ENCODE results near the gene AP5B1. TPM values are rescaled to one million over a fixed set of nuclear protein-coding genes. Genes with fewer than 3 reads are reported as not detected.

Gene AP5B1
- polyA plus RNA-seq (ENCODE audit: insufficient read length in 12 of 12): 1 to 10 TPM in 11 of 12 donors, not detected in 1; 1.2 to 7.0 (median 1.8) TPM
- long read RNA-seq, donor 1, full-length matches to known transcripts: 3 of 27 reads
- long read RNA-seq, donor 1, partial matches to known transcripts: 0 of 27 reads
- long read RNA-seq, donor 1, other reads (novel, unspliced or antisense): 24 of 27 reads
- long read RNA-seq, donor 2: 0 reads
- long read RNA-seq, donor 3: 0 reads
- long read RNA-seq, donor 4: 0 reads
- long read RNA-seq, donor 5: 0 reads
- long read RNA-seq, donor 6, full-length matches to known transcripts: 1 of 1 reads
- long read RNA-seq, donor 6, partial matches to known transcripts: 0 of 1 reads
- long read RNA-seq, donor 6, other reads (novel, unspliced or antisense): 0 of 1 reads
- long read RNA-seq, donor 7: 0 reads
- long read RNA-seq, donor 8, full-length matches to known transcripts: 2 of 2 reads
- long read RNA-seq, donor 8, partial matches to known transcripts: 0 of 2 reads
- long read RNA-seq, donor 8, other reads (novel, unspliced or antisense): 0 of 2 reads
- long read RNA-seq, donor 9, full-length matches to known transcripts: 1 of 1 reads
- long read RNA-seq, donor 9, partial matches to known transcripts: 0 of 1 reads
- long read RNA-seq, donor 9, other reads (novel, unspliced or antisense): 0 of 1 reads
- long read RNA-seq, donor 10, full-length matches to known transcripts: 1 of 1 reads
- long read RNA-seq, donor 10, partial matches to known transcripts: 0 of 1 reads
- long read RNA-seq, donor 10, other reads (novel, unspliced or antisense): 0 of 1 reads
- long read RNA-seq, donor 11: 0 reads

- no peak for DNase-seq
These were observed at the start of gene AP5B1 for GRCh38 chr11:65780770-65781151. AP5B1 (minus strand) TSS chr11:65780976; CDS start chr11:65780591, 385 bp downstream.

- no peak for DNase-seq
These were observed 48.7 kb upstream of the AP5B1 start for GRCh38 chr11:65829459-65829858.

GRCh38 chr11:65826984-65827735 is 46.4 kb upstream of the AP5B1 start:
- DNase-seq: no peak

- no peak for DNase-seq
These were observed 42.2 kb upstream of the AP5B1 start for GRCh38 chr11:65822776-65823528.

- no peak for DNase-seq
These were observed 40.3 kb upstream of the AP5B1 start for GRCh38 chr11:65821107-65821506.

GRCh38 chr11:65817835-65818680 is 37.3 kb upstream of the AP5B1 start:
- DNase-seq: peak; percentile 93

- no peak for DNase-seq
These were observed 36.6 kb upstream of the AP5B1 start for GRCh38 chr11:65817312-65817834.

- DNase-seq: no peak
These were observed 35.9 kb upstream of the AP5B1 start for GRCh38 chr11:65816696-65817095.

GRCh38 chr11:65814986-65815565 is 34.3 kb upstream of the AP5B1 start:
- DNase-seq: no peak

- DNase-seq: no peak
These were observed 33.6 kb upstream of the AP5B1 start for GRCh38 chr11:65814131-65814985.

GRCh38 chr11:65811764-65812475 is 31.1 kb upstream of the AP5B1 start:
- DNase-seq: no peak

GRCh38 chr11:65810046-65810868 is 29.5 kb upstream of the AP5B1 start:
- DNase-seq: no peak

GRCh38 chr11:65809496-65809895 is 28.7 kb upstream of the AP5B1 start:
- DNase-seq: no peak

GRCh38 chr11:65808744-65809341 is 28.1 kb upstream of the AP5B1 start:
- no peak for DNase-seq

GRCh38 chr11:65806979-65807378 is 26.2 kb upstream of the AP5B1 start:
- no peak for DNase-seq

GRCh38 chr11:65803797-65804492 is 23.2 kb upstream of the AP5B1 start:
- DNase-seq: no peak

Measured in muscle of arm (tissue), 14 donors.